Cardiac muscle cell (in vitro differentiated cells and primary cell): Measurements from ENCODE around the gene TTC34. TPM values are rescaled to one million over a fixed set of nuclear protein-coding genes. Genes with fewer than 3 reads are reported as not detected.
"Not testable (repeated sequence)": the region's sequence is repeated elsewhere in the genome, so short reads cannot be mapped to it uniquely, and the experiment has no call there.

Experiments
- DNase-seq, 2 donors: peaks; one replicate each; pipeline versions ENCODE4 v3.0.0 to v3.0.0-alpha.2; 2010 to 2017; ENCODE audit warnings: low read depth in 1 of 2, low spot score in 1 of 2
- H3K27ac ChIP-seq: fragments of 200-600 bp; sonication (generic); 2 replicates; pipeline ENCODE4 v1.5.1; 2016
- H3K27me3 ChIP-seq: fragments of 200-600 bp; sonication (generic); 2 replicates; pipeline ENCODE4 v1.6.0; 2016; ENCODE audit warnings: control low read depth
- H3K36me3 ChIP-seq: fragments of 200-600 bp; sonication (generic); 2 replicates; pipeline ENCODE4 v1.5.1; 2016; ENCODE audit warnings: control low read depth
- H3K4me1 ChIP-seq: fragments of 200-600 bp; sonication (generic); 2 replicates; pipeline ENCODE4 v1.8.1; 2017; ENCODE audit warnings: low read depth, mild to moderate bottlenecking, mixed run types
- H3K4me3 ChIP-seq: fragments of 200-600 bp; sonication (generic); 2 replicates; pipeline ENCODE4 v1.5.1; 2016; ENCODE audit warnings: mild to moderate bottlenecking
- H3K9me3 ChIP-seq: fragments of 200-600 bp; sonication (generic); 2 replicates; pipeline ENCODE4 v1.5.1; 2017; ENCODE audit warnings: low read depth, mild to moderate bottlenecking, control low read depth
- polyA plus RNA-seq: library from polyadenylated mRNA; unstranded; fragments of >200 nt; fragmentation: Nextera tagmentation; extraction: Ambion mirVana; gene quantifications from 2 replicates; pipeline ENCODE4 v1.2.1, GENCODE V29; 2016
- total RNA-seq: library from RNA; depleted of rRNA; stranded (reverse); fragments of >200 nt; gene quantifications from 2 replicates; pipeline ENCODE4 v1.2.3, GENCODE V29; 2016

TTC34 gene
- total and polyA plus RNA-seq, 2 experiments from 2014 or later: not detected

- not testable (repeated sequence) for H3K27ac ChIP-seq, DNase-seq, H3K27me3 ChIP-seq
Observed at GRCh38 chr1:2682879-2683278, 118.6 kb downstream of the TTC34 start.

GRCh38 chr1:2676726-2677125 lies 124.8 kb downstream of the TTC34 start:
- not testable (repeated sequence) for H3K4me1 ChIP-seq, H3K27ac ChIP-seq, DNase-seq, H3K4me3 ChIP-seq, H3K36me3 ChIP-seq, H3K9me3 ChIP-seq, H3K27me3 ChIP-seq

More at GRCh38 chr1:2682879-2683278, 118.6 kb downstream of the TTC34 start:
- not testable (repeated sequence) for H3K9me3 ChIP-seq, H3K4me1 ChIP-seq, H3K36me3 ChIP-seq, H3K4me3 ChIP-seq

GRCh38 chr1:2671656-2672055 lies 129.8 kb downstream of the TTC34 start:
- DNase-seq, H3K36me3 ChIP-seq, H3K4me1 ChIP-seq, H3K4me3 ChIP-seq, H3K27me3 ChIP-seq, H3K9me3 ChIP-seq, H3K27ac ChIP-seq: not testable (repeated sequence)

- H3K4me1 ChIP-seq, H3K9me3 ChIP-seq, H3K27ac ChIP-seq, H3K27me3 ChIP-seq, H3K36me3 ChIP-seq, H3K4me3 ChIP-seq, DNase-seq: not testable (repeated sequence)
Observed at GRCh38 chr1:2659806-2660205, 141.7 kb downstream of the TTC34 start.

- not testable (repeated sequence) for H3K9me3 ChIP-seq, H3K27me3 ChIP-seq, H3K27ac ChIP-seq, H3K36me3 ChIP-seq, DNase-seq, H3K4me1 ChIP-seq, H3K4me3 ChIP-seq
Observed at GRCh38 chr1:2657909-2658308, 143.6 kb downstream of the TTC34 start.

GRCh38 chr1:2657124-2657523 lies 144.4 kb downstream of the TTC34 start:
- H3K4me1 ChIP-seq, DNase-seq, H3K27ac ChIP-seq, H3K4me3 ChIP-seq, H3K27me3 ChIP-seq, H3K36me3 ChIP-seq: not testable (repeated sequence)
- peaks cover 12% of the 10 kb centered on the region for H3K9me3 ChIP-seq

GRCh38 chr1:2655598-2656434 lies 145.7 kb downstream of the TTC34 start:
- H3K27me3 ChIP-seq, H3K27ac ChIP-seq, H3K36me3 ChIP-seq, H3K4me1 ChIP-seq, DNase-seq, H3K4me3 ChIP-seq: not testable (repeated sequence)
- H3K9me3 ChIP-seq: peaks cover 12% of the 10 kb centered on the region

- not testable (repeated sequence) for H3K4me3 ChIP-seq, DNase-seq, H3K36me3 ChIP-seq, H3K4me1 ChIP-seq, H3K27me3 ChIP-seq, H3K27ac ChIP-seq
- H3K9me3 ChIP-seq: peaks cover 12% of the 10 kb centered on the region
Observed at GRCh38 chr1:2654443-2654948, 147.0 kb downstream of the TTC34 start.

- DNase-seq, H3K36me3 ChIP-seq, H3K4me1 ChIP-seq, H3K27ac ChIP-seq, H3K27me3 ChIP-seq, H3K4me3 ChIP-seq: not testable (repeated sequence)
- H3K9me3 ChIP-seq: peaks cover 12% of the 10 kb centered on the region
Observed at GRCh38 chr1:2653741-2654442, 147.6 kb downstream of the TTC34 start.

- not testable (repeated sequence) for H3K27me3 ChIP-seq, H3K4me3 ChIP-seq, H3K27ac ChIP-seq, H3K4me1 ChIP-seq, H3K36me3 ChIP-seq, DNase-seq
- H3K9me3 ChIP-seq: peaks cover 12% of the 10 kb centered on the region
Observed at GRCh38 chr1:2652926-2653571, 148.4 kb downstream of the TTC34 start.

- not testable (repeated sequence) for H3K36me3 ChIP-seq, H3K4me3 ChIP-seq, DNase-seq, H3K27me3 ChIP-seq, H3K4me1 ChIP-seq, H3K27ac ChIP-seq
- H3K9me3 ChIP-seq: peaks cover 12% of the 10 kb centered on the region
Observed at GRCh38 chr1:2652152-2652925, 149.2 kb downstream of the TTC34 start.
